HG03097 (cell line): ENCODE data around the gene GPR78.
A peak's percentile ranks its signal among the peaks of the same experiment; 100 is the strongest.

Source experiments
- ATAC-seq: cut with Tn5 transposase; IDR thresholded peaks from one replicate; pipeline ENCODE4 v1.9.1; 2021; ENCODE audit not compliant: unreplicated experiment, low FRiP score

GPR78 gene, protein sequence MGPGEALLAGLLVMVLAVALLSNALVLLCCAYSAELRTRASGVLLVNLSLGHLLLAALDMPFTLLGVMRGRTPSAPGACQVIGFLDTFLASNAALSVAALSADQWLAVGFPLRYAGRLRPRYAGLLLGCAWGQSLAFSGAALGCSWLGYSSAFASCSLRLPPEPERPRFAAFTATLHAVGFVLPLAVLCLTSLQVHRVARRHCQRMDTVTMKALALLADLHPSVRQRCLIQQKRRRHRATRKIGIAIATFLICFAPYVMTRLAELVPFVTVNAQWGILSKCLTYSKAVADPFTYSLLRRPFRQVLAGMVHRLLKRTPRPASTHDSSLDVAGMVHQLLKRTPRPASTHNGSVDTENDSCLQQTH

DNA sequence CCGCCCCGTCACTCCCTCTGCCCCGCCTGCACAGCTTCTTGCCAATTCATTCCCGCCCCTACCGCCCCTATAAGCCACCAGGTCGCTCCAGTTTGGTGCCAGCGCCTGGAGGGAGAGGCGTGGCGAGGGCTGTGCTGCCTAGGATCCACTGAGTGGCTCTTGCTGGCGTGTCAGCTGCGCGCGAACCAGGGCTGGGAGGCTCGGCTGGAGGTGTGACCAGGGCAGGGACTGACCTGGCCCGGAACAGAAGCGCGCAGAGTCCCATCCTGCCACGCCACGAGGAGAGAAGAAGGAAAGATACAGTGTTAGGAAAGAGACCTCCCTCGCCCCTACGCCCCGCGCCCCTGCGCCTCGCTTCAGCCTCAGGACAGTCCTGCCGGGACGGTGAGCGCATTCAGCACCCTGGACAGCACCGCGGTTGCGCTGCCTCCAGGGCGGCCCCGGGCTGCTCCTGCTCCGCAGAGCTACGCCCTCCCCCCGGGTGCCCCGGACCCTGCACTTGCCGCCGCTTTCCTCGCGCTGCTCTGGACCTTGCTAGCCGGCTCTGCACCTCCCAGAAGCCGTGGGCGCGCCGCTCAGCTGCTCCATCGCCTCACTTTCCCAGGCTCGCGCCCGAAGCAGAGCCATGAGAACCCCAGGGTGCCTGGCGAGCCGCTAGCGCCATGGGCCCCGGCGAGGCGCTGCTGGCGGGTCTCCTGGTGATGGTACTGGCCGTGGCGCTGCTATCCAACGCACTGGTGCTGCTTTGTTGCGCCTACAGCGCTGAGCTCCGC lies at the start of gene GPR78:
Gene GPR78, plus strand, starts transcription at position 72 of the 773 bp plus-strand sequence. Its CDS starts 591 bp downstream, at position 663.
- no peak for ATAC-seq

DNA sequence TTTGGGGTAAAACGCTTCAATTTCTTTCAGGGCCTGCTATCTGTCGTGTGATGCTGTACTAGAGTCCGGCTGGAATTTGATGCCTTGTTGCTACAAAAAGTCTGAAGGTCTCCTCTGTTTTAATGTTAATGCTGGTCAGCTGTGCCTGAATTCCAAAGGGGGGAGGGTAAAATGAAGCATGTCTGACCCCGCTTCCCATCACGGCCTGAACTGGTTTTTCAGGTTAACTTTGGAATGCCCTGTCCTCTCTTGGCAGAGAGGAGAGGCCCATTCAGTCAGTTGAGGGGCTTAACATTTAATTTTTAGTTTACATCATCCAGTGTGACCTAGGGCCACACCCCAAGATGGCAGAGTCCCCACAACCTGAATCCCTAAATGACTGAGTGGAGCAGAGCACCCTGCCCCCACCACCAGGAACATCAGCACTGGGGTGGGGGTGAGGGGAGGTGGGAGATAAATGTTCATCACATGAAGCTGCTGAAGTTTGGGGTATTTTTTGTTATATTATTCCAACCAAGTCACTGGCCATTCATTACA lies 47.9 kb upstream of the GPR78 start:
- no peak for ATAC-seq

DNA sequence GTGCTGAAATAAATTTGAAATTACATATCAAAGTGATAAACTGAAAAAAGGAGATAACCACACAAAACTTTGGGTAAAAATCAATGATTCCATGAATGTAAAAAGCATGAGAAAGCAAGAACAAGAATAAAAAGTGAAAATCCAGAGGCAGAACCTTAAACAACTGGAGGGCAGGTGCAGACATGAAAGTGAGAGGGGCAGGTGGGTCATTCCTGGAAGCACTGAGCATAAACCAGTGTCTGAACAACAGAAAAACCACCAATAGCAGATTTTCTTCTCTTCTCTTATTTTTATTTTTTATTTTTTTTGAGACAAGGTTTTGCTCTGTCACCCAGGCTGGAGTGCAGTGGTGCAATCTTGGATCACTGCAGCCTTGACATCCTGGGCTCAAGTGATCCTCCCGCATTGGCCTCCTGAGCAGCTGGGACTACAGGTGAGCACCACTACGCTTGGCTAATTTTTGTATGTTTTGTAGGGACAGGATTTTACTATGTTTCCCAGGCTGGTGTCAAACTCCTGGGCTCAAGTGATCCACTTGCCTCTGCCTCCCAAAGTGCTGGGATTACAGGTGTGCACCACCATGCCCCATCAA lies 46.8 kb upstream of the GPR78 start:
- no peak for ATAC-seq

DNA sequence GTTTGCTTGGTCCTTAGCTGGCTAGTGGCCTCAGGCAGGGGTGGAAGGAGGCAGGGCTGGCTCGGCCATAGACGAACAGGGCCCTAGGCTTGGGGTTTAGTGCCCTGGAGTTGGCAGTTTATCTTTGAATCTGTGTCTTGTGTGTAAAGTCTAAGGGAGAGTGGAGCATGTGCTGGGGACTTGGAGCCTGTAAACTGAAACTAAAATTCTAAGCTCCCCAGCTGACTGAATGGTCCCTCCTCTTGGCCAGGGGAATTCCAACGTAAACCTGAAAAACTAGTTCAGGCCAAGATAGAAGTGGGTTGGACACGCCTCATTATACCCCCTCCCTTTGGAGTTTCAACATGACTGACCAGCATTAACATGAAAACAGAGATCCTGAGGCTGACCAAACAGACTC lies 46.1 kb upstream of the GPR78 start:
- ATAC-seq = peak; percentile 71

DNA sequence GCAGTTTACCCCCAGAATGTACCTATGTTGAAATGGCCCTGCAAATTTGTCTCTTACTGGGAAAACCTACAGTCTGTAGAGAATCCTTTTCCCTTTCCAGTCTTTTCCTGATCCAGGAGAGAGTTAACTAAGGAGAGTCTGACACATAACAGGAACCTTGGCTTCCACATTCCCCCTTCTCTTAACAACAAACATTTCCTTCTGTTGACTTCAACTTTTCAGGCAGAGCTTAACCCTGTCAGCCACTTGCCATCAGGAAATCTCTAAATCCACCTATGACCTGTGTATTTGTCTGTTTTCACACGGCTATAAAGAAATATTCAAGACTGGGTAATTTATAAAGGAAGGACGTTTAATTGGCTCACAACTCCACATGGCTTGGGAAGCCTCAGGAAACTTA lies 45.6 kb upstream of the GPR78 start:
- no peak for ATAC-seq

DNA sequence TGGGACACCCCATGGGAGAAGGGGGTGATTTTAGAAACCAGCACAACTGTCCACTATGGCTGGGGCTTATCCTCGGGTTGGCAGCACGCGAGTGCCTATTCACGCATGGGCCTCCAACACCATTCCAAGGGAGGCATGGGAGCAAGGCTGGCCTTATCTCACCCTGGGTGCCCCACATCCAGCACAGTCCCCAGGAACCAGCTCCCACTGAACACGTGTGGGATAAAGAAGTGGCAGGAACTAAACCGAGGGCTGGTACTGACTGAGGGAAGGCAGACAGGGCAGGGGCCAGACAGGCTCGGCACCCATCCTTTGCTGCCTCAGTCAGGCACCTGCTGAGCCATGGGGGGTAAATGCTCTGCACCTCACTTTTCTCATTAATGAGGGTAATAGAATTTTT lies 43.7 kb upstream of the GPR78 start:
- no peak for ATAC-seq

DNA sequence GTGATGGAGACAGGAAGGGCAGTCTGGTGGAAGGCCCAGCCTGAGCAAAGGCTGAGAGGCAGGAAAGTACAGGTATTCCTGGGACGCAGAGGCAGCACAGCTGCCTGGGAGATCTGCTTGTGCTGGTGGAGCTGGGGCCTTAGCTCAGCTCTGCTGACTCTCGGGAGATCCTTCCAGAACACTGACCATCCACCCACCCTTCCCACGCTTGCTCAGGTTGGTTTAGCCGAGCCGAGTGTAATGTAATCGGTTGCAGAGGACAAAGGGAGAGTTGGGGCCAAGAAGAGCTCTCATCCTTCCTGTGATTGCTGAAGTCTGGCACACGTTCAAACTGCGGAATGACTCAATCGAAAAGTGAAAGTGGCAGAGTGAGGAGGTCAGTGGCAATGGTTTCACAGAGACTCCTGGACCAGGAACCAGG lies 43.1 kb upstream of the GPR78 start:
- ATAC-seq = no peak

DNA sequence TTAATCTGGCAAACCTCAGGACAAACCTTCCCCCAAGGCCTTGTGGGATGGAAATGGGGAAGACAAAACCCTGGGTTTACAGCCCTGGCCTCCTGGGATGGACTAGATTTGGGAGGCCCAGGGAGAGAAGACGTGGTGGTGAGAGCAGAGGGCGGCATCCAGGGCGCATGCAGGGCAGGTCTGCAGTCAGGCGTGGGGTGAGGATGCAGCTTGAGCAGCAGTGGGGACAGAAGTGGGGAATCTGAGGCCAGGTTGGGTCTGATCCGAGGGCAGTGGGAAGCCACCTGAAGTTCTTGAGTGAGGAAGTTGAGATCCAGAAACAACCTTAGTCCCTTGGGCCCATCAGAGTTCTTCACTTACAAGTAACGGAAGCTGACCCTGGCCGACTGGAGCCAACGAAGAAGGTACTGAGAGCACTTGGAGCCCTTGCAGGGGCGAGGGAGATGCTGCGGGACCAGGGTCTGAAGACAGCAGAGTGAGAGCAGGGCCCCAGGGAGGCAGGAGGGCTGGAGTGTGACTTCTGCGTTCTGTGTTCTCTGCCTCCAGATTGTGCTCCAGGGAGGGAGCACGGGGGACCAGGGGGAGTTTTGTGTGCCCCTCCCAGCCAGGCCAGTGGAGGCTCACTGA lies 42.0 kb upstream of the GPR78 start:
- ATAC-seq = no peak

DNA sequence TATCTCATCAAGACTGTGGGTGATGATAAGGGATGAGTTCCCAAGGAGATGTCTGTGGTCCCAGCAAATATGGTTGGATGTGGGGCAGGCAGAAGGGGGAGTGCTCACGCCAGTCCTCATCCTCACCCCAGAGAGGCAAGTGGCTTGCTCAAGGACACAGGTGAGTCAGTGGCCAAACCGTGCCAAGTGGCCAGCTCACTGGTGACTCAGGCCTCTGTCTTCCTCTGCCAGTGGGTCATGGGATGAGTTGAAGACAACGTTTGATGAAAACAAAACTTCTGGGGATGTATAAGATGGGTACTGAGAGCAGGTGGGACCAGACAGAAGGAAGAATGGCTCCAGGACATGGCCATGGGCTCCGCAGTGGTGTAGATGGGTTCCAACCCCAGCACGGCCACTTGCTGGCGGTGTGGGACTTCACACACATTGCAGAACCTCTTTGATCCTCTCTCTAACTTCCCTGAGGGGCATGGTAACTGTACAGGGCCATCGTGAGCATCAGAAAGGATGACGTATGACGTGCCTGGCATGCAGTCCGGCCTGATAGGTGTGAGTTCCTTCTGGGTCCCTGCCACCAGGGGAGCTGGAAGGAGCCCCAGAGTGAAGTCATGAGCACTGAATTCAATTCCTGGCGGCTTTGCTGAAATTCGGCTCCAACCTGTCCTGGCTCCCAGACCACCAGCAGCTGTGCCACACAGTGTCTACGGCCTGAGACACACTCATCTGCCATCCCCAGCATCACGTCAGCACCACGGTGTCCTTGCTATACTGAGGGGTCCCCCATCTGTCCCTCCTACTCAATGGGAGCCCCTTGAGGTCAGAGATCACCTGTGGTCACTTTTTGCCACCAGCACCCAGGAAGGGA lies 41.3 kb upstream of the GPR78 start:
- ATAC-seq = no peak

DNA sequence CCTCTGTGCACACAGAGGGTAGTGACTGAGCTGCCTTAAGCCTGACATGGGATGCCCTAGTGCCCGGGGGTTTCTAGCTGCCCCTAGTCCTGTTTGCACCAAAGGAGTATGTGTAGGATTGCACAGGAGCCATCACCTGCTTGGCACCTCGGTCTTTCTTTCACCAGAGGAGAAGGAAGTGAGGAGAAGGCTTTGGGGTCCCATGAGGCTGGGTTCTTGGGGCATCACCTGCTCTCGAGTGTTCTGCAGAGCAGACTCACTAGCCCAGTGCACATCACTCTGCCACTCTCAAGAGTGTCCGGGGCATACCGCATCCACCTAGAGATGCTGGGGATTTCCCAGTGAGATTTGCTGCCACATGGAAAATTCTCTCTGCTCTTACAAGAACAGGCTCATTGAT lies 40.5 kb upstream of the GPR78 start:
- no peak for ATAC-seq

DNA sequence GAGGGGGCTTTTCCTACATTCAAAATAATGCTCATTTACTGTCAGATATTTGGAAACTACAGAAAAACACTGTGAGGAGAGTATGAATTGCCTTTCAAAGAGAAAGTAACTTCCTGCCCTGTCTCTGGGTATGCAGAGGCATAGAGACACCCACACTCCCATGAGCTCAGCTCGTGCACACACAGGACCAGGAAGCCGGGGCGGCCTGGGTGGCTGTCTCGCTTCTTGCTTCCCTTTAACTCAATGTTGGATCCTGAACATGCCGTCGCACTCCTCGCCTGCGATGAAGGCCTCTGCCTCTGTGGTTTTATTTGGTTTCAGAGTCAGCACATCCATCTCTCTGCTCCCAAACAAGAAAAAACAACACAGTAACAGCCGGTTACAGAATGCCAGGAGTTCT lies 40.1 kb upstream of the GPR78 start:
- ATAC-seq = no peak

DNA sequence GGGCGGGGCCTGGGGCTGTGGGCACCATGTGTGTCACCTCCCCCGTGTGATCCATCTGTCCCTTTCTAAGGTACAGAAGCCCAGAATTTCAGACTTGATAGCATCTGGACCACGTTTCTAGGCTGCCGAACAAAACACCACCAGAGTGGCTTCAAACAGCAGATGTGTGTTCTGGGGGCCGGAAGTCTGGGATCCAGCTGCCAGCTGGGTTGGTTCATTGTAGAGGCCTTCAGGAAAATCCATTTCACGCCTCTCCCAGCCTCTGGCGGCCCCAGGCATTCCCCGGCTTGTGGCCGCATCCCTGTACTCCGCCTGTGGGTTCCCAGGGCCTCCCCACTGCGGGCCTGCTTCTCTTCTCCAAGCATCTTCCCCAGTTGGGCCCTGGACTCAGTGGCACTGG lies 39.6 kb upstream of the GPR78 start:
- no peak for ATAC-seq

DNA sequence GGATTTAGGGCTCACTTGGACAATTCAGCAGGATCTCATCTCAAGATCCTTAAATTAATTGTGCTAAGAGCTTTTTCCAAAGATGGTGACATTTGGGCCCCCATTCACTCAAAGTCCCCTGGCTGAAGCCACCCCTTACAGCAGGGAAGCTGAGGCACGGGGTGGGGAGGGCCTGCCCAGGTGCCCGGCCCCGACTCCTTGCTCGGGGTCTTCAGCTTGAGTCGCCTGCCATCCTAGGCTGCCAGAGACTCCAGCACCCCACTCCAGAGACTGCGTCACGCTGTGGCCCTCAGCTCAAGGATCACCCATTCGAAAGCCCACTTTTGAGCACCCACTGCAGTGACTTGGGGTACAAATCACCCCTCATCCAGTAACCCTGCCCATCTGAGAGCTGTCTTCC lies 39.2 kb upstream of the GPR78 start:
- ATAC-seq = no peak

DNA sequence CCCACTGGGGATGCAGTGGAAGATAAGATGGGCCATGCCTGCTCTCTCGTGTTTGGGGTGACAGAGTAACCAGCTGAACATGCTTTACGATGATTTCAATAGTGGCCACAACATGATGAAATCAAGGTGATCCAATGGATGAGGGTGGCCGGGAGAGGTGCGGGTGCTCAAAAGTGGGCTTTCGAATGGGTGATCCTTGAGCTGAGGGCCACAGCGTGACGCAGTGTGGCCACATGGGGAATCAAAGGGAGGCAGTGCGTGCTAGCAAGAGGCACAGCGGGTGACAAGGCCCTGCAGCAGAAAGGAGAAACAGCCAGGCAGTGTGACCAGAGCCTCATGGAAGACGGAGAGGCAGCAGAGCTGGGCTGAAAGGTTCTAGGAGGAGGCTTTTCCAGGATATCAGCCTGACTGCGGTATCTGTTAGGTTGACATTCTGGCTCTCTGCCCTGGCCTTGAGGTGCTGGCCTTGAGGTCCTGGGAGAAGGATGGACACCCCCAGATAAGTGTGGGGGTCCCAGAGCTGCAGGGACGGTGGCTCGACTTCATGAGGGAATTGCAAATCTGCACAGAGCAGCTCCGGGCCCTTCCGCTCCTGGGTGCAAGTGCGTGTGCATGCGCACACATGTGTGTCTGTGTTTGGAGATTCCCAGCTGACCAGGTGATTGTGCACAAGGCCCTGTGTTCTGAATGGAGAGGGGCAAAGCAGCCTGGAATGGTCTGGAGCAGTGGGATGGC lies 38.0 kb upstream of the GPR78 start:
- no peak for ATAC-seq

DNA sequence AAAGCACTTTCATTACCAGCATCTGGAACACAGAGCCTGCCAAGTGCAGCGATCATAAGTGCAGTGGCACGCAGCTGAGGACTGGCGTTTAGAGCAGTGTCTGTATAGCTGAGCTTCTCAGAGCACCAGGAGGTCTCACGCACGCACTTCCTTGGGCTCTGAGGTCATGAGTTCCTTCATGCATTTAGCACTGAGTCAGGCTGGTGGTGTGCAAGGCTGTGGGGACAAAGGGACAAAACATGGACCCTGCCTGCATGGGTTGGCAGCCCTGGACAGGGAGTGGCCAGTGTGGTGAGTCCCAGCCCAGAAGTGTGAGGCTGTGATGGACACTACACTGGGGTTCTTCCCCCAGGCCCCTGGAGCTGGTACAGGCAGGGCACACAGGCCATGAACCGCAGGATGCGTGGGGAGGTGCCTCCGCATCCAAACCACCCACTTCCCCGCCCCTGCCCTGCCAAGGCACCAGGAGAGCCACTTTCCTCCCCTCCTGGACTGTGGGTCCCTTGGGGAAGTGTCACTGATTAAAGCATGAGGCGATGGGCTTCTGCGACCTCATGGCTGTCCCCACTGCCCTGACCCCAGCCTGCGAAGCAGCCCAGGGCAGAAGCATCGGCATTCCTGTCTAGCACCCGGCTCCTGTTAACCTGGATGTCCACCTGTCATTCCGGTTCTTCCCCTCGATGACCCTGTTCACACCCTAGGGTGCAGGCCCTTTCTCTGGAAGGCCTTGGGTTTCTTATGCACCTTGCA lies 37.2 kb upstream of the GPR78 start:
- no peak for ATAC-seq

DNA sequence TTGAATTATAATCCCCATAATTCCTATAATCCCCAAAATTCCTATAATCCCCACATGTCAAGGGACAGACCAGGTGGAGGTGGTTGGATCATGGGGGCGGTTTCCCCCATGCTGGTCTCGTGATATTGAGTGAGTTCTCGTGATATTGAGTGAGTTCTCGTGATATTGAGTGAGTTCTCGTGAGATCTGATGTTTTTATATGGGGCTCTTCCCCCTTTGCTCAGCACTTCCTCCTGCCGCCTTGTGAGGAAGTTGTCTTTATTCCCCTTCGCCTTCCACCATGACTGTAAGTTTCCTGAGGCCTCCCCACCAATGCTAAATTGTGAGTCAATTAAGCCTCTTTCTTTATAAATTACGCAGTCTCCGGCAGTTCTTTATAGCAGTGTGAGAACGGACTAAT lies 36.6 kb upstream of the GPR78 start:
- no peak for ATAC-seq

DNA sequence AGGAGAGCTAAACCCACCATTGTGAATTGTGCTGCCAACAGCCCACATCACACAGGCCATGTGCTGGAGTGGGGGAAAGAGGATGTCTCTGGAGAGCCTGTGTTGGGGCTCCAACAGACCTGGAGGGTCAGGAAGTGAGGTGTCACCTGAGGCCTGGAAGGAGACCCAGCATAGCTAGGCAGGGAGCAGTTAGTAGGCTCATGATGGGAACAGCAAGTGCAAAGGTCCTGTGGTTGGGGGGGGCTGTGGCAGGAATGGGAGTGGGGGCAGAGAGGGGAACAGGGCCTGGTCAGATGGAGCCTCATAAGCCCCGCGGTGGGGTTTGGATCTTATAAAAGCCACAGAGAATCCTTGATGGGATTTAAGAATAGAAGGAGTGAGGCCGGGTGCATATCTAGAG lies 35.9 kb upstream of the GPR78 start:
- no peak for ATAC-seq

DNA sequence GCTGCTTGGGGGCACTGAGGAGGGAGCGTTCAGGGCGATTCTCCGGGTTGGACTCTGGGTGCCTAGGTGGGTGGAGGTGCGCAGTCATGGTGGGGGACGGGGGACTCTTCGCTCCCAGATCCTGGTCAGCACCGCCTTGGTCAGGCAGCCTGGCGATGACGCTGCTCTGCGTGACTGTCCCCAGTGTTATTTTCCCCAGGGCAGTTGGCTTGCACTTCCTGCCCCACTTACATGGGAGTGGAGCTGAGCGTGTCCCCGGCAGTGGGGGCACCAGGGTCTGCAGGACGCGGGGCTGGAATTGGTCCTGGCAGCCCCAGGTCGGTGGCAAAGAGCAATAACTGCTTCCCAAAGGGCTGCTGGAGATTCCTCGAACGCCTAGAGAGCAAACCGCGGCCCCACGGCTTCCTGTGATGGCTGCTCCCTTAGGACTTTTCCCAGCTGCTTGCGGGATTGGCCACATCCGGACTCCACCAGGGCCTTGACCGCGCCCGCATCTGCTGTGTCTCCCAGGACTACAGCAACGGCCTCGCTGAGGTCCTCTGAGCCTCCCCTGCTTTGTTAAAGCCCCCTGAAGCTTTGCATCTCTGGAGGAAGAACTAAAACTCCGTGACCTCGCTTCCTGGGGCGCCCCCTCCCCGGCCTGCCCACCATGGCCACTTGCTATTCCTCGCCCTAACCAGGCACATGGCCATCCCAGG lies 35.3 kb upstream of the GPR78 start:
- no peak for ATAC-seq
